Right ventricle myocardium inferior (tissue), 1 donor: ENCODE measurements around the gene TNFSF13. TPM values are rescaled to one million over a fixed set of nuclear protein-coding genes. Genes with fewer than 3 reads are reported as not detected.

Experiments
- total RNA-seq: library from RNA; stranded (reverse); fragmentation: NEBNext Ultra II Directional; extraction: Animal tissue kit (Norgen Biotek cat#: 25700); gene quantifications from one replicate; pipeline ENCODE4 v1.2.1, GENCODE V29; 2021
- donor health status: DM: no; HTN: yes; CAD: no; lungs with severe emphysema.

Gene TNFSF13
- total RNA-seq, 1 donor from 2014 or later, result 13.5 TPM

Other genes starting within 250 kb of the TNFSF13 start
- 70.3 TPM for gene GPS2, start 243.4 kb upstream of the TNFSF13 start, total RNA-seq
- 30.8 TPM for gene NEURL4, start 229.4 kb upstream of the TNFSF13 start, total RNA-seq
- 14.0 TPM for gene ACAP1, start 222.2 kb upstream of the TNFSF13 start, total RNA-seq
- 4.7 TPM for gene KCTD11, start 206.6 kb upstream of the TNFSF13 start, total RNA-seq
- not detected for gene TMEM95, start 203.6 kb upstream of the TNFSF13 start, total RNA-seq
- gene TNK1, start 177.7 kb upstream of the TNFSF13 start, total RNA-seq, result 2.6 TPM
- 18.4 TPM for gene PLSCR3, start 164.2 kb upstream of the TNFSF13 start, total RNA-seq
- 64.0 TPM for gene TMEM256, start 154.7 kb upstream of the TNFSF13 start, total RNA-seq
- gene NLGN2, start 150.9 kb upstream of the TNFSF13 start, total RNA-seq, result 7.0 TPM
- gene SPEM1, start 138.4 kb upstream of the TNFSF13 start, total RNA-seq, result not detected
- not detected for gene SPEM2, start 133.1 kb upstream of the TNFSF13 start, total RNA-seq
- gene SPEM3, start 129.9 kb upstream of the TNFSF13 start, total RNA-seq, result not detected
- gene TMEM102, start 123.3 kb upstream of the TNFSF13 start, total RNA-seq, result 2.7 TPM
- 11.7 TPM for gene FGF11, start 119.2 kb upstream of the TNFSF13 start, total RNA-seq
- 11.8 TPM for gene CHRNB1, start 113.7 kb upstream of the TNFSF13 start, total RNA-seq
- 62.1 TPM for gene ZBTB4, start 79.1 kb upstream of the TNFSF13 start, total RNA-seq
- gene SLC35G6, start 77.3 kb upstream of the TNFSF13 start, total RNA-seq, result not detected
- gene POLR2A, start 74.4 kb upstream of the TNFSF13 start, total RNA-seq, result 36.4 TPM
- gene TNFSF12, start 9.7 kb upstream of the TNFSF13 start, total RNA-seq, result 41.7 TPM
- 33.0 TPM for gene SENP3, start 3.2 kb downstream of the TNFSF13 start, total RNA-seq
- 40.4 TPM for gene CD68, start 20.9 kb downstream of the TNFSF13 start, total RNA-seq
- 32.0 TPM for gene MPDU1, start 25.1 kb downstream of the TNFSF13 start, total RNA-seq
- gene SOX15, start 31.3 kb downstream of the TNFSF13 start, total RNA-seq, result 0.89 TPM
- gene FXR2, start 56.1 kb downstream of the TNFSF13 start, total RNA-seq, result 103 TPM
- gene SAT2, start 69.1 kb downstream of the TNFSF13 start, total RNA-seq, result 78.9 TPM
- 0.35 TPM for gene SHBG, start 71.4 kb downstream of the TNFSF13 start, total RNA-seq
- 3.8 TPM for gene ATP1B2, start 92.2 kb downstream of the TNFSF13 start, total RNA-seq
- 15.4 TPM for gene TP53, start 128.7 kb downstream of the TNFSF13 start, total RNA-seq
- 5.6 TPM for gene WRAP53, start 129.7 kb downstream of the TNFSF13 start, total RNA-seq
- 0.11 TPM for gene EFNB3, start 146.5 kb downstream of the TNFSF13 start, total RNA-seq
- gene DNAH2, start 159.0 kb downstream of the TNFSF13 start, total RNA-seq, result not detected